ENCODE measurements around the gene ASB2. TPM values are rescaled to one million over a fixed set of nuclear protein-coding genes. Genes with fewer than 3 reads are reported as not detected.

ASB2 gene
- total RNA-seq, 1 donor from 2014 or later: 0.20 TPM

DNA sequence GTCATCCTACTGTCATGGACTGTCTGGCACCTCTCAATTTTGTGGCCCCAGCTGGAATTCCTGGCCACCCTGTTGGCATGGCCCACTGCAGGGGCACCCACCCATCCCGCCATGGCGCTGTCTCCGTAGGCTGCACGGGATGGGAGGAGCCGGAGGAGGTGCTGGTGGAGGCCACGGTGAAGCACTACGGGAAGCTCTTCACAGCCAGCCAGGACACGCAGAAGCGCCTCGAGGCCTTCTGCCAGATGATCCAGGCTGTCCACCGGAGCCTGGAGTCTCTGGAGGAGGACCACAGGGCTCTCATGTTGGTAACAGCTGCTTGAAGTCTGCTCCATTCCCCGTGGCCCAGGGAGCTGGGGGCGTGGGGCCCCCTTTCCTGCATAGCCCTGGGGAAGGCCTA lies 24.6 kb upstream of the ASB2 start:
- DNase-seq (ENCODE audit: low spot score) (no peak), ATAC-seq (no peak)

DNA sequence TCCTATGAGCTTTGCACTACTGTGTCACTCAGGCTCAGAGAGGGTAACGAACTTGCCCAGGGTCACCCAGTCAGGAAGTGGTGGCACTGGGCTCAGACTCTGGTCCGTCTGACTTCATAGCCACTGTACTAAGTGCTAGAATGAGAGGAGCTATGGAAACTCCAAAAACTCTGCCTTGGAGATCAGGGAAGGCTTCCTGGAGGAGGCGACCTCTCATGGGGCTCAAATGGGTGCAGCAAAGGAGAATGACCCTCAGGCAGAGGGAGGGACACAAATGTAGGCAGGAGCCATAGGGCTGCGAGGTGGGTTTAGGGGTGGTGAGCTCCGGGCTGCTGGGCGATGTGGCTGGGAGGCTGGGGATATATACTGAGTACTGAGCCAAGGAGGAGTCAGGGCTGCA lies 23.9 kb upstream of the ASB2 start:
- ATAC-seq (no peak), DNase-seq (ENCODE audit: low spot score) (no peak)

DNA sequence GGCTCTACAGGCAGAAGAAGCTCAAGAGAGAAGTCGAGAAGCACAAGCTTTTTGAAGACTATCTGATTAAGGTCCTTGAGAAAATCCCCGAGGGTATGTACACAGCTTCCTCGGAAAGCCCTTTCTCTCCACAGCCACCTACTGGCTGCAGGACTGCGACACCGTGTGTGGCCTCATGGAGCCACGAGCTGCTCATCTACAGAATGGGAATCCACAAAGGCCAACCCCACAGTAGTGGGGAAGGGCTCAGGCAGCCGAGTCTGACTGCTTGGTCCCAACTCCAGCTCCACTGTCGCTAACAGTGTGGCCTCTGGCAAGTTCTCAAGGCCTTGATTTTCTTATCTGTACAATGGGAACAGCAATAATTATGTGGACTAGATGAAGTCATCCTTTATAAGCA lies 23.2 kb upstream of the ASB2 start:
- ATAC-seq: no peak
- DNase-seq (ENCODE audit: low spot score): no peak

DNA sequence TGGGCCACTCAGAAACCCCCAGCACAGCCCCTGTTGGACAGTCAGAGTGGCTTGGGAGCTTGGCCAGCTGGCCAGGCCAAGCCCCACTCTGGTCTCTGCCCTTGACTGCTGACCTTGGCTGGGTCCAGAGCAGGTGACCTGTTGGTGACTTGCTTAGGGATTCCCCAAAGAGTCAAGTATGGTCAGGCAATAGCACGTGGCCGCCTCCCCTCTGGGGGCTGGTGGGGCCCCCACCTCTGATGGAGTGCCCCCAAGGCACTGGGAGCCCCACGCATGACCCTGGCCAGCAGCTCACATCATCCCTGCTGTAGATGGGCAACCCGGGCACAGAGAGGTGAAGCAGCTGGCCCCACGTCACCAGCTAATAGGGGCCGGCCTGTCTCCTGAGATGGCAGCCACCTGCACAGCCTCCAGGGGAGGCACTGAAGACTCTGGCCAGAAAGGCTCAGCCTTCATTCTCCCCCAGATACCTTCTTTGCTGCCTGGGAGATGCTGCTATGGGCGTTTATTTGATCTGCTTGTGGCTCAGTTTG lies 22.6 kb upstream of the ASB2 start:
- DNase-seq (ENCODE audit: low spot score) (no peak), ATAC-seq (no peak)

DNA sequence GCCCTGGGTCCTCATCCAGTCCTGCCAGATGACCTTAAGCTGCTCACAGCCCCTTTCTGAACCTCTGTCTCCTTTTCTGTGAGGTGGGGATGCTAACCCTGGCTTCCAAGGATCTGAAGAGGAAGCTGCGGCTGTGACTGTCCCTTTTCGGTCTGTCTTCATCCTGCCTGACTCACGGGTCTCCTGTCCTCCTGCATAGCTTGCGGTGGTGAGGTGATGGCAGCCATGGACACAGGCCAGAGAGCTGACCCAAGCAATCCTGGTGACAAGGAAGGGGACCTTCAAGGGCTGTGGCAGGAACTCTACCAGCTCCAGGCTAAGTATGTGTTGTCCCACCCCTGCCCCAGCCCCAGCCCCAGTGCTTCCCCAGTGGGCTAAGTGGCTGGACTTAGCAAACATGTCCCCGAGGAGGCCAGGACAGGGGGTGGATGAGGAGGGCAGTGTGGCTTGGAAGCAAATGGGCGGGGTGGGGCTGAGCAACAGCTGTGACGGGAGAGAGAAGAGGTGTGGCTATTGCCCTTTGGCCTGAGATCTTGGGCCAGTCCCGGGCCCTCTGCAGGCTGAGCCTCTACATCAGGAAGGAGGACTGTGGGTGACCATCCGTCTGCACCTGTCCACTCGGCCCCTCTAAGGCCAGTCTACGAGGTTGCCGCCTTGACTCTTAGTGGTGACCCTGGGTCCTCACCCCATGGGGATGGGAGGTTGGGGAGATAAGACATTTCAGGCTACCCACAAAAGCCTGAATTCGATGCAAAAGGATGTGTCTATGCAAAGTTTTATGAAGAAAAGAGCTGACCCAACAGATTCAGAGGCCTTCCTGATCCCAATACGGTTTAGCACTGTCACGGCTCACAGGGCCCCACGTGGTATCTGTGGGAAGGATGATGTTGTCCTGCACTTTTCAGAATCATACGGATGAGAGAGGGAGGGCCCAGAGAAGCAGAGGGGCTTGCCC lies 21.8 kb upstream of the ASB2 start:
- ATAC-seq (no peak), DNase-seq (ENCODE audit: low spot score) (no peak)

DNA sequence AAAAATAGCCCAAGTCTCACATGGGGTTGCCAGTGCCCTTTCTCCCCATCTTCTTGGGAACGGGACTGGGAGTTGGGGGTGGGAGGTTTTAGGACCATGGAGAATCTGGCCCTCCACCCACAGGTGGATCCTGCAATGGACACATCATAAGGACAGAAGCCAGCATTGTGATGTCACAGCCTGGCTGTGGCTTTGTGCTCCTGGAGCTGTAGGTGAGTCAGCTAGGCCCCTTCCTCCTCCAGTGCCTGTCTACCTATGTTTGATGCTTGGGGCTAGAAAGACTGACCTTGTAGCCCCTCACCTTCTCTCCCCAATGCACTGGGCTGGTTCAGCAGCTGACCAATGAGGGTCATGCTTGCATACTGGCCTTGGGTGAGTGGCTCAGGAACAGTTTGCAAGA lies 20.7 kb upstream of the ASB2 start, which contains the start of gene CCDC197:
TSS of gene CCDC197 (plus strand) at position 220 of the 400 bp plus-strand sequence. CDS start 831 bp downstream, outside the sequence.
- DNase-seq (ENCODE audit: low spot score) (no peak), ATAC-seq (no peak)

DNA sequence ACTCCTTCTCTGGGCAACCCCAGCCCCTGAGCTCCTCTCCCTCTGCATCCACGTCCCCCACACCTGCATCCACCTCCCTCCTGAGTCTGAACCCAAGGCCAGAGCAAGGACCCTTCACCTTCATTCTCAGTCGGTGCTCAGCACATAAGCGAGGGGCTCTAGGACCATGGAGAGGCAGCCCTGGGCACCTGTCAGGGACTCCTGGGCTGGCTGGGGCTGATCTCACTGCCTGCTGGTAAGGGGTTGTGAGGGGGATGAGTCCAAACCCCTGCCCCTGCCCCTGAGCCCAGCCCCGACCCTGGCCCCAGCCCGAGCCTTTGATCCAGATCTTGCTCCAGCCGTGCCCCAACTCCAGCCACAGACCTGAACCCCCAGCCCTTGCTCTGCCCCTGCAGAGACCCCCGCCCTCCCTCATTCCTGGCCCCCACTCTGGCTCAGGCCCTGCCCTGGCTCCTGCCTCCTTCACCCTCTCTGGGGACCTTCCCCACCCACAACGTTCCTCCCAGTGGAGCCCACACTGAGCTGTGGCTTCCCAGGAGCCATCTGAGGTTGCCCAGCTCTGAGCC lies 19.8 kb upstream of the ASB2 start:
- no peak for DNase-seq (ENCODE audit: low spot score)
- ATAC-seq: no peak

DNA sequence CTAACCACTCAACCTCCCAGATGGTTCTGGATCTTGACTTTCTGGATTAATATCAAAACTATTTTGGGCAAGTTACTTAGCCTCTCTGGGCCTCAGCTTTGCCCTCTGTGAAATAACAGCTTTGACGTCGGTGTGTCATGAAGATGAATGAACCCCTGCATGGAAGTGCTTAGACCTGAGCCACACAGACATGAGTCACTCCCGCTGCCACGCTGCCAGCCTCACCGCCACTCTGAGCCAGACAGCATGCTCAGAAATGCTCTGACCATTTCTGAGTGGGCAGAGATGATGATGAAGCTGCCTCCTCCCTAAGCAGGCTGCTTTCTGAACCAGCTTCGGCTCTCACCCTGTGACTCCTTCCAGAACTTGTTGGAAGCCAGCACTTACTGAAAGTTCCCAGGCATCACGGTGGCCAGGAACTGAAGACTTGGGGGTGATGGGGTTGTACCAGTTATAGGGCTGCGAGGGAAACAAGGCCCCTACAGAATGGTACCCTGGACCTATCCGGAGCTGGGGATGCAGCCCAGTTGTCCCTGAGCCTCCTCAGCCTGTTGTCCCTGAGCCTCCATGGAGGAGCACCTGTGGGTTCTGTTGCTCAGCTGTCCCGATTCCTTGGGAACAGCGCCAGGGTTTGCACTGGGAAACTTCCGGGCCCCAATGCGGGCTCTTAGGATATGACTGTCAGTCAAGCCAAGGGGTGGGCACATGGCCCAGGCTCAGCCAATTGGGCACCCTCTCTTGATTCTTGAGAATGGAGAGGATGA lies 18.7 kb upstream of the ASB2 start:
- no peak for ATAC-seq

DNA sequence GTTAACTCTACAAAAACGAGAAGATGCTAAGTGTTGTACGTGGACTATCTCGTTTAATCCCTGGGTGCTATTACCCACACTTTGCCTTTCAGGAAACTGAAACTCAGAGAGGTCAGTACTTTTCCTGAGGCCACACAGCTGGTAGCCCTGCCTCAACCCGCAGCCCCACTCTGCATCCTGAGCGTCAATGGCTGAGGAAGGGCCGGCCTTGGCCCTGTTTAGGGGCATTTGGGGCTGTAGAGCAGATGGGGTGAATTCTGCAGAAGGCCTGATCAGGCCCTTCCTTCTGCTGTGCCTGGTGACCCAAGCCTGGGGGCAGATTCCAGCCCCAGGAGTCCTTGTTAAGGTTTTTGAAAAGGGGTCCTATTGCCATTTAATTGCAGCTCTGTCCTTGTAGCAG lies 17.0 kb upstream of the ASB2 start:
- no peak for DNase-seq (ENCODE audit: low spot score)
- no peak for ATAC-seq

More for the DNA sequence above, 18.7 kb upstream of the ASB2 start:
- DNase-seq (ENCODE audit: low spot score): no peak

DNA sequence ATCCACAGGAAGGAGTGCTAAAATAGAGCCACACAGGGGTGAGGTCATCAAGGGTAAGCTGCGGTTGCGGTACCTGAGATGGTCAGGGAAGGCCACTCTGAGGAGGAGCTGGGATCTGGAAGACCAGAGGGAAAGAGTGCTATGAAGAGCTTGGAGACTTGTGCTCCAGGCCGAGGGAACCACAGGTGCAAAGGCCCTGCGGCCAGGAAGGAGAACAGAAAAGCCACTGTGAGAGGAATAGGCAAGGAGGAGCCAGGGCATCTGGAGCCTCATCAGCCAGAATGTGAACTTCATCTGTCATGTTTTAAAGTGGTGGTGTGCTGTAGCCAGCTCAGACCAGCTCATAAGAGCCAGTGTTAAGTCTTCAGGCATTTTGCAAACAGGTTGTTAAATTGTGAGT lies 15.3 kb upstream of the ASB2 start:
- no peak for DNase-seq (ENCODE audit: low spot score)
- no peak for ATAC-seq

DNA sequence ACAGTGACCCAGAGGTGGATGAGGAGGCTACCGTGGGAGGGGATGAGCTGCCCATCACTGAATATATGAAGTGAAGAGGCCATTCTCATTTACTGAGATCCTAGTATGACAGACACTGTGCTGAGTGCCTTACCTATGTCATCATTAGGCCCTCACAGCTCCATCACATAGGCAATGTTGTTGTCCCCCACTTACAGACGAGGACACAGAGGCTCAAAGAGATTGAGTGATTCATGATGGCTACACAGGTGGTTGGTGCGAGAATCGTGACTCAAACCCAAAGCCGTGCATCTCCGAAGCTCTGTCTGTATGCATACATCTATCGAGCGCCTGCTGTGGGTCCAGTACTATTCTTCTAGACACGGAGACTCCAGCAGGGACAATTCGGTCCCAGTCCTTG lies 14.8 kb upstream of the ASB2 start:
- DNase-seq (ENCODE audit: low spot score): no peak
- ATAC-seq: no peak

DNA sequence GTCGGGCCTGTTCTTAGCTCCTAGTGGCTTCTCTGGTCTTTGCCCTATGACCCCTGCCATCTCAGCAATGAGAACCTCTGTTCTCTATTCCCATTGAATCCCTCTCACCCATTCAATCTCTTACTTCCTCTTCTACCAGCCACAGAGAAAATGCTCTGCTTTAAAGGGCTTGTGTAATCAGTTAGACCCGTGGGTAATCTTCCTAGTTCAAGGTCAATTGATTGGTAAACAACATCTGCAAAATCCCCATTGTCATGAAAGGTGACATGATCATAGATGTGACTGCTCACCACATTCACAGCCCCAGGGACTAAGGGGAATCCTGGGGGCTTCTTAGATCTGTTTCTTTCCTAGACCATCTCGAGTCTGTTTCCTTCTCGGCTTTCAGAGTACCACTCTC lies 13.6 kb upstream of the ASB2 start:
- no peak for ATAC-seq
- no peak for DNase-seq (ENCODE audit: low spot score)

DNA sequence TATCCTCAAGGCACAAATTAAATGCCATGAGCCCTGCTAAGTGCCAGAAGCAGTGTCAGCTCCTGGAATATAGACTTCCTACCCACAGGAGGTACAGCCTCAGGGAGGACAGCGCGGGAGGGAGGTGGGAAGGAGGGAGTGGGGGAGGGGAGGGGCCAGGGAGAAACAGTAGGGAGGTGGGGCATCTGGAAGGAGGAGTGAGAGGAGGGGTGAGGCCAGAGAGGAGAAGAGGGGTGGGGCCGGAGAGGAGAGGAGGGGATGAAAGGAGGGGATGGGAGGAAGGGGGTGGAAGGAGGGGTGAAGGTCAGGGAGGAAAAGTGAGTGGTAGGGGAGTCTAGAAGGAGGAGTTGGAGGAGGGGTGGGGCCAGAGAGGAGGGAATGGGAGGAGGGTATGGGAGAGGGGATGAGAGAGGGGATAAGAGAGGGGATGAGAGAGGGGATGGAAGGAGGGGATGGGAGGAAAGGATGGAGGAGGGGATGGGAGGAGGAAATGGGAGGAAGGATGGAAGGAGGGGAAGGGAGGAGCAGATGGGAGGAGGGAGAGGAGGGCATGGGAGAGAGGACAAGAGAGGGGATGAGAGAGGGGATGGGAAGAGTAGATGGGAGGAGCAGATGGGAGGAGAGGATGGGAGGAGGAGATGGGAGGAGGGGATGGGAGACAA lies 11.6 kb upstream of the ASB2 start:
- ATAC-seq (no peak), DNase-seq (ENCODE audit: low spot score) (no peak)

DNA sequence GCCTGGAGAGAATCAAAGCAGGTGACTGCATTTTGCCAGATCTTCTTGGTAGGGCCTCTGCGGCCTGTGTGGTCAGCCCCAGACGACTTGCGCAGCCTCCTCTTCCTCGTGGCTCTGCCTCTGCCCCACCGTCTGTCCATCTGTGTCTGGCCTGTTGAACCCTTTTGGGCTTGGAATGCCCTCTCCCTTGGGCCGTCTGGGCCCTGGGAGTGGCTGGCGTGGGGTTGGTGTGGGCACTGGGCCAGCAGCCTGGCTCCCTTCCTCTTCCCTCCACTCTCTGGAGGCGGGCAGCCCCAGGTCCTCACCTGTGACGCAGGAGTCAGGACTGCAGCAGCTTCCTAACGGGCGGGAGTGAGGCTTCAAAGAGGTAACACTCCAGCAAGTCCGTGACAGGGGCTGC lies 11.0 kb upstream of the ASB2 start:
- no peak for DNase-seq (ENCODE audit: low spot score)
- no peak for ATAC-seq

DNA sequence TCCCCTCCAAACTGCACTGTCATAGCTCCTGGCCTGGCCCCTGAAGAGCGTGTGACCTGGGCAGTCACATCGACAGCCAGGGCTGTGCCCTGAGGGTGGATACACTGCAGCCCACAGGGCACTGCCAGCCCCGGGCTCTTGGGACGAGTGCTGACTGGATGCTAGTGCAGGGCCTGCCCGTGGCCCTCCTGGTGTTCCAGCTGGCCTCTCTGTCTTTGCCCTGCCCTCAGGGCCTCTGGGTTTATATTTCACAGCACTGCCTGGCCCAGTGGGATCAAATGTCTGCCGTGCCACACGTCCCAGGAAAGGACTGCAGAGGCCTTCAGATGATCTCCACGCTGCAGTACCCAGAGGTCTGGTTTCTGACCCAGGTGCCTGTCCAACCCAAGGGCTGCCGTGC lies 10.6 kb upstream of the ASB2 start:
- no peak for DNase-seq (ENCODE audit: low spot score)
- ATAC-seq: no peak

DNA sequence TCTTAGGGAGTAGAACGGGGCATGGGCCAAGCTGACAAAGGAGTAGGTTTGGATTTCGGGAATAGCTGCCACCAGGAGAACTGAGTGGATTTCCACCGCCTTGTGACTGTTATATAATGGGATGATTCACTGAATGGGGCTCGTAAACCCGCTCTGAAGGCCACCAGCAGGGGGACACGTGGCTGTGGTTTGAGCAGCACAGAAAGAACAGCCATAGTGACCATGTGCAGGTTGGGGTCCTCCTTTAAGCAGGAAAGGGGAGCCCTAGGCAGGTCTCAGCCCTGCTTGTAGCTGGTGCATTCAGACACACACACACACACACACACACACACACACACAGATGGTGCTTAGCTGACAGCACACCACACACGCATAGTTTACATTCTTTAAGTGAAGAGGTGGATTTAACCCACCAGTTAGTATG lies 8.6 kb upstream of the ASB2 start:
- peak; percentile 24 for ATAC-seq
- DNase-seq (ENCODE audit: low spot score): no peak

DNA sequence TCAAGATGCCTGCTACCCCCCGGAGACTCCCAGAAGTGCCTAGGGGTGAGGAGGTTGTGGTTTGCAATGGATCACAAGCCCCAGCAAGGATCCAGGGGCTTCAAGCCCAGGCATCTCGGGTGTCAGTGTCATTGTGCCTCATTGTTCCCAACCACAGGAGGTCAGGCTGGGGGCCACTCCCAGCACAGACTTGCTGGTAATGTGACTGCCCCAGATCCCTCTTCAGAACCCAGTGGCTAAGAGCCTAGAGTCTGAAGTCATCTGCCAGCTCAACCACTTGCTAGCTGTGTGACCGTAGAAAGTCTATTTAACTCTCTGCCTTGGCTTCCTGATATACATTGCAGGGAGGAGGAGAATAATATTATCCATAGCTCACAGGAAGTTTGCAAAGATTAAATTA lies 7.7 kb upstream of the ASB2 start:
- DNase-seq (ENCODE audit: low spot score): no peak
- ATAC-seq: no peak

DNA sequence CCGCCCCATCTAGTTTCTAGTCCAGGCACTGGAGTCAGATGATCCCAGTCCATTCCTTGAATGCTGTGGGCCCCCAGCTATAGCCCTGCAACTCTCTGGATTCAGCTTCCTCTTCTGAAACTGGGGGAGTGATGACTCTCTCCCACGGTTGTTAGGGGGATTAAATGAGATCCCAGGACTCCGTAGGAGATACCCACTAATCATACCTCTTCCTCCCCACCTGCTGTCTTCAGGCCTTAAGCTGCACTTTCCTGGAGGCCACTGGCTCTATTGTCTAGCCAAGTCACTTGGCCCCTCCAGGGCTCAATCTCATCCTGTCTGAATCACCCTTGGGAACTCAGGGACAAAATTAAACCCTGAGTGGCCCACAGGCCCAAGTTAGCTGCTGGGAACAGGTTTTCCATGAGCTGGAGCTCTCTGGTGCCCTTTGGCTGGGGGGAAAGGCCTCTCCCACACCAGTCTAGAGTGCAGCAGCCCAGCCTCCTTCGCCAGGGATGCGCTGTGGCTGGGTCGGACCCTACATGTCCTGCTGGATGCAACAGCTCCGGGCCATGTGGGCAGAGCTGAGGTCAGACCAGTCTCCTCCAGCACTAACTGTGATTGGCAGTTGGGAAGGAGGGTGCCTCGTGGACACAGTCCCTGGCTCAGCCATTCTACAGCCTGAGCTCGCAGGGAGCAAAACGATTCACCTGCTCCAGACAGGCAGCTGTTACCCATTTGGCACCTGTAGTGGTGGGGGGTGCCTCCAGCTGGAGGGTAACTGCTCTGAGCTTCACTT lies 6.0 kb upstream of the ASB2 start:
- no peak for DNase-seq (ENCODE audit: low spot score)

DNA sequence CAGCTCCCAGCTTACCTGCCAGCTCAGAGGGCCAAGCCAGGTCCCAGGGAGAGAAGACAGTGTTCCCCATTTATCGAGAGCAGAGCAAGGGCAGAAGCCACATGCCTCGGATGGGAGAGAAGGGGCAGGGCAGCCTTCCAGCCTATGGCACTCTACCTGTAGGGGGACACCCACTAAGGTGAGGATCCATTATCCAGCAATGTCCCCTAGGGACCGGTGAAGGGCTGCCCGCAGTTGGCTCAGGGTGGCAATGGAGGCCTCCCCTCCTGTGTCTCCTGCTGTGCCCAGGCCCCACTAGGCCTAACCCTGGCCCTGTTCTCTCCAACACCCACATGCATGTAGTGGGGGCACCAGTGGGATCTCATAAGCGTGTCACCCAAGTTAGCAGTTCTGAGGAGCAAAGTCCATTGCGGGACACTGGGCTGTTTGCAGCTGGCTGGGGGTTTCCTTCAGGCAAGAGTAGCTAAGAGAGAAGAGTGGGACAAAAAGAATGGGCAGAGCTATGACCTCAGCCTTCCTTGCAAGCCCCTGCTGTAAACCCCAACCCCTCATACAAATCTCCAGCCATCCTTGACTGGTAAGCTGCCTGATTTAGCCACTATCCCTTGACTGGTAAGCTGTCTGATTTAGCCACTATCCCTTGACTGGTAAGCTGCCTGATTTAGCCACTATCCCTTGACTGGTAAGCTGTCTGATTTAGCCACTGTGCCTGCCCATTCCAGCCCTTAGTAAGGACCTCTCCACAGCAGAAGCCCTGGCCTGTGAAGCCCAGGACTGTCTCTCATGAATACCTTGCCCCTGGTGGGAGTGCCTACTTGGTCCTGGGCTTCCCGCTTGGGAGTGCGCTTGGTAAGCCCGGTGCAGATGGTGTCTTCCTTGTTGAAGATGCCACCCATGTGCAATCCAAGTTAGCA lies 5.2 kb upstream of the ASB2 start:
- DNase-seq (ENCODE audit: low spot score) (no peak), ATAC-seq (no peak)

More for the DNA sequence above, 6.0 kb upstream of the ASB2 start:
- no peak for ATAC-seq
